HEK293T (cell line): ENCODE data around the gene MRPS34.

Experiments
- BHLHE40 ChIP-seq: fragments of 450-650 bp; IDR thresholded peaks from 2 replicates; pipeline ENCODE4 v1.6.1; 2016; ENCODE audit warnings: mild to moderate bottlenecking, moderate library complexity, borderline replicate concordance
- CTBP1 ChIP-seq: fragments of 450-650 bp; IDR thresholded peaks from 2 replicates; pipeline ENCODE4 v1.6.1; 2016; ENCODE audit warnings: borderline replicate concordance
- ELF4 ChIP-seq: fragments of 450-650 bp; IDR thresholded peaks from 2 replicates; pipeline ENCODE4 v1.6.1; 2017; ENCODE audit warnings: antibody characterized with exemption
- FOXK2 ChIP-seq: fragments of 450-650 bp; IDR thresholded peaks from 2 replicates; pipeline ENCODE4 v1.6.1; 2016; ENCODE audit warnings: mild to moderate bottlenecking
- FOXM1 ChIP-seq: fragments of 450-650 bp; IDR thresholded peaks from 2 replicates; pipeline ENCODE4 v1.6.1; 2017; ENCODE audit warnings: mild to moderate bottlenecking, borderline replicate concordance
- HDGF ChIP-seq: fragments of 450-650 bp; IDR thresholded peaks from 2 replicates; pipeline ENCODE4 v1.6.1; 2017; ENCODE audit warnings: antibody characterized with exemption, borderline replicate concordance
- SP1 ChIP-seq: fragments of 450-650 bp; IDR thresholded peaks from 2 replicates; pipeline ENCODE4 v1.6.1; 2017
- SUZ12 ChIP-seq: fragments of 450-650 bp; IDR thresholded peaks from 2 replicates; pipeline ENCODE4 v1.6.1; 2016; ENCODE audit warnings: mild to moderate bottlenecking
- ZNF384 ChIP-seq: fragments of 450-650 bp; IDR thresholded peaks from 2 replicates; pipeline ENCODE4 v1.6.1; 2016

GRCh38 chr16:1781254-1781653 is 8.3 kb upstream of the MRPS34 start:
- TF ChIP-seq BHLHE40 (no peak), ZNF384 (no peak), FOXK2 (no peak), SUZ12 (no peak), SP1 (no peak), FOXM1 (no peak), CTBP1 (no peak), ELF4 (no peak), HDGF (no peak)
